GM12873 (cell line): ENCODE measurements around the gene TPP1.

Source experiments
- TF ChIP-seq, protein P1 (sequence below): IDR thresholded peaks from 2 replicates; pipeline ENCODE4 v1.5.1; 2012; ENCODE audit warnings: low read depth, mild to moderate bottlenecking, moderate library complexity, low read length, control low read depth; ENCODE audit not compliant: insufficient read depth; ENCODE audit errors: missing control alignments

TPP1 gene

DNA sequence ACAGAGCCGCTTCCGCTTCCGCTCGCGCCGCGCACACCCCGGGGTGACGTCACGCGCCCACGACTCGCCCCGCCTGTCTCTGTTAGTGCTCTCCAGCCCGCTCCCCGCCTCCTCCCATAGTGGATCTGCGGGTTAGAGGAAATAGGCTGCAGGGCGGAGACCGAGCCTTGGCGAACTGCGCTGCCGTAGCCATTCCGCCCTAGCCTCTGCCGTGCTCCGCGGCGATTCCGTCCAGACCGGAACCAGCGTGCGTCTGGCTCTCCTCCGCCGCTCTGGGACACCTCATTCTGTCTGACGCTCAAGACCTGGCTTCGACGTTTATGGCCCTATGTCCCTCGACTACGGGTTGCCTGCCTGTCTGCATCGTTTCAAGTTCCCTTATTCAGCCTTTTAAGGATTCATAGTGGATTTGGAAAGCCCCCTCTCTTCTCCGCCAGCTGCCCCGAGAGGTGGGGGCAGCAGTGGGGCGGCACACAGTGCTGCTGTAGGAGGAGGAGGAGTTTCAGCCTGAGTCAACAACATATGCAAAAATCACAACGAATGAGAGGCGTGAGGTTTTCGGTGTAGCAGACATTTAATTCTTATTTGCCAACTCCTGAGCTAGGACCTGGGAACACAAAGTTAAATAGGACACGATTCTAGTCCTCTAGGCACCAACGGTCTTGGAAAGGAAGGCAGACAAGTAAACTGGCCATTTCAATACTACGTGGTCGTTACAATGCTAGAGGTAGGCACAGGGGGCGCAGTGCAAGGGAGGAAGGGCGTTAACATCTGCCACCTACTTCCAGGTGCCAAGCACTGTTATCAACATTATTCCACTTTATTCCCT is 6.8 kb downstream of the TPP1 start, which contains the start of gene TAF10:
Gene TAF10 (minus strand): TSS at position 4 of the 829 bp plus-strand sequence. CDS start 27 bp downstream, outside the sequence.
- TF ChIP-seq, protein P1, sequence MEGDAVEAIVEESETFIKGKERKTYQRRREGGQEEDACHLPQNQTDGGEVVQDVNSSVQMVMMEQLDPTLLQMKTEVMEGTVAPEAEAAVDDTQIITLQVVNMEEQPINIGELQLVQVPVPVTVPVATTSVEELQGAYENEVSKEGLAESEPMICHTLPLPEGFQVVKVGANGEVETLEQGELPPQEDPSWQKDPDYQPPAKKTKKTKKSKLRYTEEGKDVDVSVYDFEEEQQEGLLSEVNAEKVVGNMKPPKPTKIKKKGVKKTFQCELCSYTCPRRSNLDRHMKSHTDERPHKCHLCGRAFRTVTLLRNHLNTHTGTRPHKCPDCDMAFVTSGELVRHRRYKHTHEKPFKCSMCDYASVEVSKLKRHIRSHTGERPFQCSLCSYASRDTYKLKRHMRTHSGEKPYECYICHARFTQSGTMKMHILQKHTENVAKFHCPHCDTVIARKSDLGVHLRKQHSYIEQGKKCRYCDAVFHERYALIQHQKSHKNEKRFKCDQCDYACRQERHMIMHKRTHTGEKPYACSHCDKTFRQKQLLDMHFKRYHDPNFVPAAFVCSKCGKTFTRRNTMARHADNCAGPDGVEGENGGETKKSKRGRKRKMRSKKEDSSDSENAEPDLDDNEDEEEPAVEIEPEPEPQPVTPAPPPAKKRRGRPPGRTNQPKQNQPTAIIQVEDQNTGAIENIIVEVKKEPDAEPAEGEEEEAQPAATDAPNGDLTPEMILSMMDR = peak; percentile 69

DNA sequence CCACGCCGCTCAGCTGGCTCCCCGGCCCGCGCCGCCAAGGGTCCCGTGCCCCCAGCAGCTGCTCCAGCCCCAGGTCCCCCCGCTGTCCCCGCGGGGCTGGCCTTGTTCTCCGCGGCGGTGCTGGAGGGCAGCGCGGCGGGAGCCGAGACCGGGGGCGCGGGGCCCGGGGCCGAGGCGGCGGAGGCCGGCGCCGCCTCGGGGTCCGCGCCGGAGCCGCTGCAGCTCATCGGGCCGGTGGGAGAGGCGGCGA is 7.3 kb downstream of the TPP1 start:
- TF ChIP-seq, protein P1 = no peak

DNA sequence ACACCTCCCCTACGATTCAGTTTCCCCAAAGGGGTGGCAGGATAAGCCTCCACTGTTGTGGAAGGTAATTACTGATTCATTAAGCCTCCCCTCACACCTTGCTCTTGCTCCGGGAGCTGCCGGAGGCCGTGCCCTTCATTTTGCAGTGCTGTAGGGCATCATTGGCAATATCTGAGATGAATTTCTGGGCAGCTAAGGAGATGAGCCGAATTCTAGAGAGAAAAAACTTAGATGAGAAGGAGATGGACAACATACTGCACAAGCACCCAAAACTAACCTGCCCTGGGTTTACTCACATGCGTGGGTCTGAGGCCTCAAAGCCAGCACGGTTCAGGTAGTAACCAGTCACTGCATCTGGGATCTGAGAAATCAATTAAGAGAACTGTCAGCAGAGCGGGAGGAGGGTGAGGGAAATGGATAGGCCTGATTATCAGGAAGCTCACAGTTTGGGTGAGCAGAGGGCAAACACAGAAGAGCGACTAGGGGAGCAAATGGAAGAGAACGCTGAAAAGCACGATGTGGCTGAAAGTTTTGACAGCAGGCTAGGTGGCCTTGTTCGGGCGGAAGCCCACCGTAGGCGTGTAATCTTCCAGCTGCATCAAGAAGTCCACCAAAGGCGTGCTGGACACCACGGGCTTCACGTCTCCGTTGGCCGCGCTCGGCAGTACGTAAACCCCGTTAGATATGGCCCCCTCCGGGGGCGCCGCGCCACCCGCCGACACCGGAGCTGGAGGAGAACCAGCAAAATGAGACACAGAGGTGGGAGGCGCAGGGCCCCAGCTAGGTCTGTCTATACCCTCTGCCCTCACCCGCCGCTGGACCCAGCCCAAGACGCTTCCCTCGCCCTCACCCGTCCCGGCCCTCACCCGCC is 7.9 kb downstream of the TPP1 start:
- TF ChIP-seq, protein P1 = no peak

DNA sequence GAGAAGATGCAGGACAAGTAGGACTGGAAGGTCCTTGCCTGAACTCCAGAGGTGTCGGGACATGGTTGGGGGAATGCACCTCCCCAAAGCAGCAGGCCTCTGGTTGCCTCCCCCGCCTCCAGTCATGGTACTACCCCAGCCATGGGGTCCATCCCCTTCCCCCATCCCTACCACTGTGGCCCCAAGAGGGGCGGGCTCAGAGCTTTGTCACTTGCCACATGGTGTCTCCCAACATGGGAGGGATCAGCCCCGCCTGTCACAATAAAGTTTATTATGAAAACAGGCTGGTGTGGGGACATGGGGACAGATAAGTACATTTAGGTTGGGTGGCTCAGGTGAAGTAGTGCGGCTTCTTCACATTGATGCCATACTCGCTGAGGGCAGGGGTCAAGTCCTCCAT is 8.6 kb downstream of the TPP1 start:
- TF ChIP-seq, protein P1 = no peak

DNA sequence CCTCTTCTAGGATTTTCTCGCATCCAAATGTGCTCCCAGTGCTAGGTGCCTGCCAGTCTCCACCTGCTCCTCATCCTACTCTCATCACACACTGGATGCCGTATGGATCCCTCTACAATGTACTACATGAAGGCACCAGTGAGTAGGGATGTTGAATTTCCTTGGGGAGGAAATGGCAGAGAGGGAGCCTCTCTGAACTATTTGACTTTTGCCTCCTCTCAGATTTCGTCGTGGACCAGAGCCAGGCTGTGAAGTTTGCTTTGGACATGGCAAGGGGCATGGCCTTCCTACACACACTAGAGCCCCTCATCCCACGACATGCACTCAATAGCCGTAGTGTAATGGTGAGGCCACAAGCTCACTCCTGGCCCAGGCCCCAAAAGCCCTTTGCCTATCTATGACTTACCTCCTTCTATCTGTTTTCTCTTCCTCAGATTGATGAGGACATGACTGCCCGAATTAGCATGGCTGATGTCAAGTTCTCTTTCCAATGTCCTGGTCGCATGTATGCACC is 9.7 kb downstream of the TPP1 start:
- TF ChIP-seq, protein P1 = no peak

DNA sequence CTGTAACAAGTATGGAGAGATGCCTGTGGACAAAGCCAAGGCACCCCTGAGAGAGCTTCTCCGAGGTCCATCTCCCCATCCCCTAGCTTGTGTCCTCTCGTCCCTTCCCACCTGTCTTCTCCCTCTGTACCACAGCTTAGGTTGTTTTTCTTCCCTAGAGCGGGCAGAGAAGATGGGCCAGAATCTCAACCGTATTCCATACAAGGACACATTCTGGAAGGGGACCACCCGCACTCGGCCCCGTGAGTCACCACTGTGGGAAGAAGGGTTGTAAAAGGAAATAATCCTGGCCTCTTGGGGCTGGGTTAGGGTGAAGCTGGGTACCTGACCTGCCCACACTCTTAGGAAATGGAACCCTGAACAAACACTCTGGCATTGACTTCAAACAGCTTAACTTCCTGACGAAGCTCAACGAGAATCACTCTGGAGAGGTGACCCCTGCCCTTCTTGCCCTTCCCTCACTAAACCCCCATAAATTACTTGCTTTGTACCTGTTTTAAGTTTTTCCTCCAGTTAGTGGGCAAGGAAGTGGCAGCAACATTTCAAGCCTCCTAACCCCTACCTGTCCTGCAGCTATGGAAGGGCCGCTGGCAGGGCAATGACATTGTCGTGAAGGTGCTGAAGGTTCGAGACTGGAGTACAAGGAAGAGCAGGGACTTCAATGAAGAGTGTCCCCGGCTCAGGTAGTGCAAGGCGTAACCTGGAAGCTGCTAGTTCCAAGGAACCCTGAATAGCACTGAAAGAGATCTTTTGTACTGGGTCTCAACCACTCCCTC is 10.3 kb downstream of the TPP1 start:
- TF ChIP-seq, protein P1 = no peak
